Measurements from ENCODE around the gene TPPP.
"Not testable (repeated sequence)": the region's sequence is repeated elsewhere in the genome, so short reads cannot be mapped to it uniquely, and the experiment has no call there.

Gene TPPP

GRCh38 chr5:692529-693041, 567 bp downstream of the TPPP start:
- DNase-seq, result not testable (repeated sequence)

- DNase-seq, result no peak
Measured at GRCh38 chr5:691817-692528, 1.2 kb downstream of the TPPP start.

GRCh38 chr5:691049-691448, 2.1 kb downstream of the TPPP start:
- not testable (repeated sequence) for DNase-seq

- not testable (repeated sequence) for DNase-seq
Measured at GRCh38 chr5:690293-690692, 2.9 kb downstream of the TPPP start.

GRCh38 chr5:688348-689010, 4.7 kb downstream of the TPPP start:
- DNase-seq, result not testable (repeated sequence)

- DNase-seq, result not testable (repeated sequence)
Measured at GRCh38 chr5:686936-687335, 6.2 kb downstream of the TPPP start.

- DNase-seq, result not testable (repeated sequence)
Measured at GRCh38 chr5:686172-686523, 7.0 kb downstream of the TPPP start.

- DNase-seq, result no peak
Measured at GRCh38 chr5:685262-686171, 7.6 kb downstream of the TPPP start.

- DNase-seq, result no peak
Measured at GRCh38 chr5:684751-685216, 8.4 kb downstream of the TPPP start.

GRCh38 chr5:683551-684481, 9.3 kb downstream of the TPPP start:
- DNase-seq, result no peak

- not testable (repeated sequence) for DNase-seq
Measured at GRCh38 chr5:682651-683358, 10.3 kb downstream of the TPPP start.

GRCh38 chr5:682216-682615, 10.9 kb downstream of the TPPP start:
- DNase-seq, result not testable (repeated sequence)

- DNase-seq, result not testable (repeated sequence)
Measured at GRCh38 chr5:681317-682191, 11.6 kb downstream of the TPPP start.

- DNase-seq, result not testable (repeated sequence)
Measured at GRCh38 chr5:680836-681235, 12.3 kb downstream of the TPPP start.

- DNase-seq, result not testable (repeated sequence)
Measured at GRCh38 chr5:680118-680795, 12.9 kb downstream of the TPPP start.

GRCh38 chr5:679166-679895, 13.8 kb downstream of the TPPP start:
- DNase-seq, result not testable (repeated sequence)

- DNase-seq, result not testable (repeated sequence)
Measured at GRCh38 chr5:678521-678920, 14.6 kb downstream of the TPPP start.
